HPDE6-E6E7 (cell line): ENCODE results near the gene NACAD.
A peak's percentile ranks its signal among the peaks of the same experiment; 100 is the strongest.
"Not testable (repeated sequence)": the region's sequence is repeated elsewhere in the genome, so short reads cannot be mapped to it uniquely, and the experiment has no call there.

Source experiments
- DNase-seq: peaks from one replicate; pipeline ENCODE4 v3.0.0; 2011; ENCODE audit warnings: missing footprints; ENCODE audit errors: extremely low spot score

The NACAD gene

GRCh38 chr7:45117582-45117981 is 28.8 kb upstream of the NACAD start:
- DNase-seq: no peak

GRCh38 chr7:45116048-45116447 is 27.3 kb upstream of the NACAD start:
- no peak for DNase-seq

- no peak for DNase-seq
These were observed 26.2 kb upstream of the NACAD start for GRCh38 chr7:45114926-45115325.

- DNase-seq: not testable (repeated sequence)
These were observed 25.5 kb upstream of the NACAD start for GRCh38 chr7:45114257-45114656.

- DNase-seq: no peak
These were observed 23.9 kb upstream of the NACAD start for GRCh38 chr7:45112648-45113047.

- peak; percentile 87 for DNase-seq
These were observed 22.8 kb upstream of the NACAD start, which contains the start of gene TBRG4 for GRCh38 chr7:45111298-45112223. Gene TBRG4 (minus strand): TSS chr7:45111697. CDS start chr7:45109237, 2,460 bp downstream.

- no peak for DNase-seq
These were observed 20.1 kb upstream of the NACAD start for GRCh38 chr7:45108863-45109262.

GRCh38 chr7:45107356-45107755 is 18.6 kb upstream of the NACAD start:
- no peak for DNase-seq

- DNase-seq: no peak
These were observed 18.1 kb upstream of the NACAD start for GRCh38 chr7:45106820-45107219.

- no peak for DNase-seq
These were observed 16.9 kb upstream of the NACAD start for GRCh38 chr7:45105588-45106188.

- DNase-seq: no peak
These were observed 16.2 kb upstream of the NACAD start for GRCh38 chr7:45104844-45105587.

GRCh38 chr7:45103958-45104843 is 15.4 kb upstream of the NACAD start:
- DNase-seq: no peak

- DNase-seq: no peak
These were observed 14.3 kb upstream of the NACAD start for GRCh38 chr7:45102785-45103712.

- no peak for DNase-seq
These were observed 13.0 kb upstream of the NACAD start for GRCh38 chr7:45101748-45102147.

GRCh38 chr7:45100761-45101480 is 12.2 kb upstream of the NACAD start:
- no peak for DNase-seq

GRCh38 chr7:45099891-45100760 is 11.4 kb upstream of the NACAD start:
- DNase-seq: no peak

GRCh38 chr7:45098983-45099839 is 10.4 kb upstream of the NACAD start:
- DNase-seq: no peak

- DNase-seq: no peak
These were observed 4.1 kb upstream of the NACAD start for GRCh38 chr7:45092931-45093235.
